Measurements from ENCODE around the gene CPT1A.

DNA sequence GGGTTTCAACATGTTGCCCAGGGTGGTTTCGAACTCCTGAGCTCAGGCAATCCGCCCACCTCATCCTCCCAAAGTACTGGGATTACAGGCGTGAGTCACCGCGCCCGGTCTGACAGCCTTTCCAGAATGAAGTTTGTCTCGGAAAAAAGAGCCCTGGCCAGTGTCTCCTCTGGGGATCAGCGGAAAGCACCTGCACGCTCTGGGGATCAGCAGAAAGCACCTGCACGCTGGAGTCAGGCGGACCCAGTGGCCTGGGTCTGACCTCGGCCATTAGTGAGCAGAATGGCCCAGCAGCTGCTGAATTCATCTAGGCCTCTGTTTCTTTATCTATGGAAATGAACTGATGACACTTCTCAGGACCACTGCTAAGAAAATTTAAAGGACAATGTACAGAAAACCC is 79.9 kb downstream of the CPT1A start:
- TF ChIP-seq CREB1 (IDR thresholded peaks at IDR 0.05; ENCODE audit: low read depth) (no peak), EGR1 (IDR thresholded peaks at IDR 0.05) (no peak)
